Esophagus muscularis mucosa (tissue), 4 donors: ENCODE results near the gene SH2D7. TPM values are rescaled to one million over a fixed set of nuclear protein-coding genes. Genes with fewer than 3 reads are reported as not detected.

Experiments used
- DNase-seq: peaks from one replicate; pipeline ENCODE4 v3.0.0-alpha.2; 2017; ENCODE audit errors: extremely low spot score
- H3K27ac ChIP-seq, 4 donors: fragments of 200-600 bp; sonication (generic); replicated peaks in 1 of 4; 1 replicate in 3 of 4; 2 replicates in 1 of 4; pipeline ENCODE4 v1.5.1; 2016 to 2019; ENCODE audit warnings: mild to moderate bottlenecking in 1 of 4
- H3K27me3 ChIP-seq, 4 donors: fragments of 200-600 bp; sonication (generic); one replicate each; pipeline versions ENCODE4 v1.5.1 to v1.6.0; 2016 to 2019
- H3K36me3 ChIP-seq, 4 donors: fragments of 200-600 bp; sonication (generic); one replicate each; pipeline ENCODE4 v1.5.1; 2016 to 2019
- H3K4me1 ChIP-seq, 4 donors: fragments of 200-600 bp; sonication (generic); one replicate each; pipeline ENCODE4 v1.5.1; 2016 to 2019
- H3K4me3 ChIP-seq, 4 donors: fragments of 200-600 bp; sonication (generic); 1 replicate in 2 of 4; 2 replicates in 2 of 4; pipeline ENCODE4 v1.5.1; 2016 to 2019; ENCODE audit warnings: mild to moderate bottlenecking in 4 of 4, moderate library complexity in 1 of 4
- H3K9me3 ChIP-seq, 4 donors: fragments of 200-600 bp; sonication (generic); 1 replicate in 3 of 4; 2 replicates in 1 of 4; pipeline ENCODE4 v1.5.1; 2016 to 2019
- CTCF ChIP-seq, 3 experiments: fragments of 200-600 bp in 2 of 3; fragments of 450-650 bp in 1 of 3; sonication (generic) in 2 of 3; IDR thresholded peaks; one replicate each; pipeline ENCODE4 v1.5.1; 2017 to 2019; ENCODE audit warnings: antibody characterized with exemption in 3 of 3, mild to moderate bottlenecking in 2 of 3, moderate library complexity in 1 of 3
- EP300 ChIP-seq: sonication (generic); formaldehyde crosslinking; IDR thresholded peaks from one replicate; pipeline ENCODE4 v1.6.1; 2017; ENCODE audit warnings: antibody characterized with exemption
- POLR2A ChIP-seq: fragments of 450-650 bp; IDR thresholded peaks from one replicate; pipeline ENCODE4 v1.6.1; 2017; ENCODE audit warnings: antibody characterized with exemption, moderate library complexity, mild to moderate bottlenecking, low read depth
- POLR2AphosphoS5 ChIP-seq, 2 donors: sonication (generic); formaldehyde crosslinking; IDR thresholded peaks; one replicate each; pipeline ENCODE4 v1.6.1; 2017; ENCODE audit warnings: antibody characterized with exemption in 2 of 2
- WGBS: methylation state at CpG from one replicate; pipeline ENCODE4 v1.1.5; 2018; 5-methylcytosine and 5-hydroxymethylcytosine counted together
- intact Hi-C: fragments of 100-400 bp; cut with DNase I; formaldehyde crosslinking; loops from one replicate; pipeline ENCODE4 v1.15.1; 2023
- total RNA-seq, 4 donors: library from RNA; depleted of rRNA; stranded (reverse); fragments of >200 nt; gene quantifications; one replicate each; pipeline versions ENCODE4 v1.1.0 to v1.2.1, GENCODE V29; 2016

The SH2D7 gene
- total RNA-seq, 4 donors from 2014 or later = not detected

- H3K36me3 ChIP-seq = no peaks in the 10 kb centered on the region
- H3K9me3 ChIP-seq = no peaks in the 10 kb centered on the region
- H3K27ac ChIP-seq = no peak overlapping the region
- no peak for DNase-seq
- TF ChIP-seq EP300 (no peak), POLR2AphosphoS5 (IDR thresholded peaks at IDR 0.05) (no peak), POLR2A (no peak), CTCF (IDR thresholded peaks at IDR 0.05) (no peak)
- WGBS = 93% methylated on average over 6 of the region's 6 CpGs
- no peaks in the 10 kb centered on the region for H3K4me1 ChIP-seq
- H3K27me3 ChIP-seq = no peaks in the 10 kb centered on the region
- intact Hi-C loops = no loop called here
- no peak overlapping the region for H3K4me3 ChIP-seq
Observed at GRCh38 chr15:78102741-78103140, 10.4 kb downstream of the SH2D7 start.

DNA sequence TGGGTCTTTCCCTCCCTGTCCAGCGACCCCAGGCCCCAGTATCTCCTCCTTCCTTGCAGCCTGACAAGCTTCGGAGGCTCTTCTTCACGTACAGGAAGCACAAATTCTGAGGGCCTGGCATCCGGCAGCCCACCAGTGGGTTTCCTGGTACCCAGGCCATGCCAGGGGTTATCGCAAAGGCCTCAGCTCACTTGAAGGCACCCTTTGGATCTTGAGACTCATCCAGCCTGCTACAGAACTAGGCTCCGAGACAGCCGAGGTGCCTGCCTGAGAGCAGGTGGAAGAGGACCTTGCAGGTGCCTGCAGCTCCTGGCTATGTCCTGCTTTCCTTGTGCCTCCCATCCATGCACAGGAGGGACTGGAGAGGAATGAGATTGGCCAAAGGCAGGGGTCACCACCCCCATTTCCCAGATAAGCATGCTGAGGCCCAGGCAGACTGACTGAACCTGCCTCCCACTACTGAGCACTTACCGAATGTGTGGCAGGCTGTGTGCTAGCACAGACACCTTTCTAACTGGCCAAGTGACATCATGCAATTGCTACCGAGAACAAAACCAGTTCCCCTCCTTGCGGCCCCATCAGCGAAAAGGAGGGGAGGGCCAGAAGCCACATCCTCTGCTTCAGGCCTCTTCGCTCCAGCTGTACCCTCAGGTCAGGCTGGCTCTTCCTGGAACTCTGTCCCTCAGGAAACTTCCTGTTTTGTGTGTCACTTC, 11.2 kb downstream of the SH2D7 start:
- H3K4me1 ChIP-seq = peaks cover 0 to 3% (median 0%) of the 10 kb centered on the region in 4 donors
- H3K27ac ChIP-seq = no peak overlapping the region
- WGBS = 61% methylated on average over 5 of the region's 12 CpGs
- no peaks in the 10 kb centered on the region for H3K27me3 ChIP-seq
- DNase-seq = no peak
- no peaks in the 10 kb centered on the region for H3K9me3 ChIP-seq
- no peak overlapping the region for H3K4me3 ChIP-seq
- intact Hi-C loops = no loop called here
- no peaks in the 10 kb centered on the region for H3K36me3 ChIP-seq
- TF ChIP-seq POLR2AphosphoS5 (IDR thresholded peaks at IDR 0.05) = no peak
- no peak for TF ChIP-seq POLR2A
- TF ChIP-seq CTCF (IDR thresholded peaks at IDR 0.05) = no peak
- TF ChIP-seq EP300 = no peak

GRCh38 chr15:78104119-78104479, 11.7 kb downstream of the SH2D7 start:
- 82% methylated on average over 4 of the region's 4 CpGs for WGBS
- no peaks in the 10 kb centered on the region for H3K9me3 ChIP-seq
- H3K4me1 ChIP-seq = peaks cover 0 to 3% (median 0%) of the 10 kb centered on the region in 4 donors
- H3K4me3 ChIP-seq = no peak overlapping the region
- no peaks in the 10 kb centered on the region for H3K36me3 ChIP-seq
- no peak for DNase-seq
- no peak overlapping the region for H3K27ac ChIP-seq
- intact Hi-C loops = no loop called here
- no peak for TF ChIP-seq CTCF (IDR thresholded peaks at IDR 0.05)
- no peak for TF ChIP-seq EP300
- TF ChIP-seq POLR2A = no peak
- TF ChIP-seq POLR2AphosphoS5 (IDR thresholded peaks at IDR 0.05) = no peak
- no peaks in the 10 kb centered on the region for H3K27me3 ChIP-seq

GRCh38 chr15:78104566-78105475, 12.5 kb downstream of the SH2D7 start:
- H3K4me3 ChIP-seq = no peak overlapping the region
- intact Hi-C loops = no loop called here
- H3K27me3 ChIP-seq = no peaks in the 10 kb centered on the region
- no peak for DNase-seq
- H3K9me3 ChIP-seq = no peaks in the 10 kb centered on the region
- H3K27ac ChIP-seq = no peak overlapping the region
- WGBS = 86% methylated on average over 12 of the region's 12 CpGs
- peaks cover 0 to 3% (median 0%) of the 10 kb centered on the region in 4 donors for H3K4me1 ChIP-seq
- H3K36me3 ChIP-seq = no peaks in the 10 kb centered on the region
- TF ChIP-seq POLR2A (no peak), CTCF (IDR thresholded peaks at IDR 0.05) (no peak), EP300 (no peak), POLR2AphosphoS5 (IDR thresholded peaks at IDR 0.05) (no peak)
